NCI-H1417 treated with DMSO at 0.1 percent for 48 hours (cell line): Measurements from ENCODE around the gene GPC3.
A peak's percentile ranks its signal among the peaks of the same experiment; 100 is the strongest.
"Not testable (repeated sequence)": the region's sequence is repeated elsewhere in the genome, so short reads cannot be mapped to it uniquely, and the experiment has no call there.

ENCODE experiments used
- DNase-seq: peaks from one replicate; lab custom pipeline; 2025; lab: John Stamatoyannopoulos, UW

Gene GPC3

DNA sequence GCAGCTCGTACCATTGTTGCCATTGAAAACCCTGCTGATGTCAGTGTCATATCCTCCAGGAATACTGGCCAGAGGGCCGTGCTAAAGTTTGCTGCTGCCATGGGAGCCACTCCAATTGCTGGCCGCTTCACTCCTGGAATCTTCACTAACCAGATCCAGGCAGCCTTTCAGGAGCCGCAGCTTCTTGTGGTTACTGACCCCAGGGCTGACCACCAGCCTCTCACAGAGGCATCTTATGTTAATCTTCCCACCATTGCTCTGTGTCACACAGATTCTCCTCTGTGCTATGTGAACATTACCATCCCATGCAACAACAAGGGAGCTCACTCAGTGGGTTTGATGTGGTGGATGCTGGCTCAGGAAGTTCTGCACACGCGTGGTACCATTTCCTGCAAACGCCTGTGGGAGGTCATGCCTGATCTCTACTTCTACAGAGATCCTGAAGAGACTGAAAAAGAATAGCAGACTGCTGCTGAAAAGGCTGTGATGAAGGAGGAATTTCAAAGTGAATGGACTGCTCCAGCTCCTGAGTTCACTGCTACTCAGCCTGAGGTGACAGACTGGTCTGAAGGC, 222.3 kb downstream of the GPC3 start:
- not testable (repeated sequence) for DNase-seq

DNA sequence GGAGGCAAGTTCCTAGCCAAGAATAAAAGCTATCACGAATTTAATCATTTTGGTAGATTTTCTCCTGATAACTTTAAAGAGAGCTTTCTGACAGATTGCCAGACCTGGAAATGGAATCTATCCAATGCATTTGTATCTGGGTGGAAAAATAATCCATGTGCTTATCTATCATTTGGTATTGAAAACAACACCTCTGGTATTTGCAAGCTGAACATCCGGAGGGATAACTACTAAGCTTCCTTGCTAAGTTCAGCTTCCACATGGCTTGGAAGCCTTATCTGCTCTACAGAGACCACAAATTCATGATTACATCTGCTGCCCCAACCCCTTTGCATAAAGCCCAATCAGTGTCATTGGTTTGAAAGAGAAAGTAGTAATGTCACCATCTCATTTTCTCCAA, 230.7 kb downstream of the GPC3 start:
- DNase-seq: no peak

DNA sequence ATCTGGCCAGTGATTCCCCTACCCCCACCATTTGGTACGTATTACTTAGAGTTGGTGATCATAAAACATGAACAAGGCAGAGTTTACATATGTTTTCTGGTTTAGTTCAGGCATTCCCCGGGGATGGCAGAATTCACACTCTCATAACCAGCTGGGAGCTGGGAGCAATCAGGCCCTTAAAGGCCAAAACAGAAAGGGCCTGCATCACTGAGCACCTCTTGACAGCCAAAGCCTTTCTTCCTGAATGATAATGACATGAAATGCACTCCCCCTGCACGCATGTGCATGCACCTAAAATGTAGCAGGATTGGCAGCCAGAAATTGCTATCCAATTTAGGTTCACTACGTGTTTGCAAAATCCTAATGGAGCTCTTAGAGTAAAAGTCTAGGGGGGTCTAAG, 235.4 kb downstream of the GPC3 start:
- no peak for DNase-seq

DNA sequence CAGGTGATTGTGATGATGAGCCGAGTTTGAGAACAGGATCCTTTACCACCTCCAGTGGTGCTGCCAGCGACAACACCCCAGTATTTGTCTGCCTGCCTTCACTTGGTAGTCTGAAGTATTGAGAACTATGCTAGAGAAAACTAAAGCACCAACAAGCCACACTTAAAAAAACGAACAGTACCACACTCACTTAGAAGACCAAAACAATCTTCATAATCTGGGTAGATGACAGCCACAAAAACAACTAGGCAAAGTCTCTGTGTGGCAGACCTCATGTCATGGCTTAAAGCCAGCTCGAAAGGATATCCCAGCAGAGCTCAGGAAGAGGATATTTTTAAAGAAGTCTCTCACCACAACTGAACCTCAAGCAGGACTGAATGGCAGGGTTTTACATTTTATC, 236.0 kb downstream of the GPC3 start:
- no peak for DNase-seq

GRCh38 chrX:133747196-133747595, 238.2 kb downstream of the GPC3 start:
- DNase-seq: no peak

DNA sequence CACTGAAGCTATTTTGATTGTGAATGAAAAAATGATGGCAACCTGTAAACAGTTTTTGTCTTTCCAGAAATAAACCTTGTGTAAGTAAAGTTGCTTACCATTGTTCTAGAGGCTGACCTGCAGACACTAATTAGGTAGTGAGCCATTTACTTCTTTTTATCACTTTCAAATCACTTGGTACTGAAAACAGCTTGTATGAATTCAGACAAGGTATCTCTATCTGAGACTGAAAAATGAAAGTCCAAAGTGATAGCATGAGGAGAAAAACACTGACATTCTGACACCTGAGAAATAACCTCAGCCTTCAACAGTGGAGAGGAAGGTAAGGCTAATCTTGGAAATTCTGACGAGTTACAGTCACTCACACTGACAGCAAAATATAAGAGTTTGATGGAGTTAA, 238.8 kb downstream of the GPC3 start:
- DNase-seq: no peak

DNA sequence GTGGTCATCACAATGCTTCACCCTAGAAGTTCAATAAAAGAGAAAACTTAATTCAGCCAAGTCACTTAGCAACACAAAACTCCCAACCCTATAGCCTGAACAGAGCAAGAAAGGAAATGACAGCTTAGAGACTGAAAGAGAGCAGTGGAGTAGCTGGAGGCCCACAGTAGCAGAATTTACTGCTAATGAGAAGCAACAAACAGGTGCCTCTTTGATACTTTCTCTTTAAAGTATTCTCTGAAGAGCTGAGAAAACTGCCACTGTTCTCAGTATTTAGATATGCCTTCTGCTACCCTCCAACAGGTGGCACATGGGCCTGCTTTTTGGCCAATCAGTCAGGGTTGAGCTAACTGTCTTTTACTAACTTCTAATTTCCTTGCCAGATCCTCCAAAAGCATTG, 240.0 kb downstream of the GPC3 start:
- DNase-seq: no peak

DNA sequence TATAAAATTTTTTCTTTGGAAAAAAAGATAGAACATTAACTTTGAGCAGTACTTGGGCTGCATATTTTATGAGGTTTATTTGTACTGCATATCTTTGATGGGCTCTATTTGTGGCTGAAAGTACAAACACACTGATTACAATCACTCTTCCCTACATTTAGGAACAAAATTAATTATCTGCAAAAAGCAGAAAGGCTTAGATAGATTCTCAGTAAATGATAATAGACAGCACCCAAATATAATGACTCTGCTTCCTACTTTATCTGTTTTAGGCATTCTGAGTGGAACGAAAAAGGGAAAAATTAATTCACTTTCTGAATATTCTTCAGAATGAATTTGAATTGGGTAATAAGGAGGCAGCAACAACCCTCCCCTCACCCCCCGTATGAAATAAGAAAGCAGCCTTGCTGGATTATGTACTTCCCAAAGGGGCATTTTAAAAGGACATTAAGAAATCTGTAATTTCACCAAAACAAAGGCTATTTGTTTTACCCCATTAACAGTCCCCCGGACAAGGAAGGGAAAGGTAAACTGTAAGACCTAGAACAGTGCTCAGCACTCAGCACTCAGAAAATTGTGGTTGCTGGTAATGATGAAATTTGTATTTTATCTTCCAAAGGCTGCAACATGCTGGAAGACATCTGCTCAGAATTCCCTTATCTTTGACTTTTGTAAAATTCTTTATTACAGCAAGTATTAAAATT, 242.6 kb downstream of the GPC3 start:
- no peak for DNase-seq

DNA sequence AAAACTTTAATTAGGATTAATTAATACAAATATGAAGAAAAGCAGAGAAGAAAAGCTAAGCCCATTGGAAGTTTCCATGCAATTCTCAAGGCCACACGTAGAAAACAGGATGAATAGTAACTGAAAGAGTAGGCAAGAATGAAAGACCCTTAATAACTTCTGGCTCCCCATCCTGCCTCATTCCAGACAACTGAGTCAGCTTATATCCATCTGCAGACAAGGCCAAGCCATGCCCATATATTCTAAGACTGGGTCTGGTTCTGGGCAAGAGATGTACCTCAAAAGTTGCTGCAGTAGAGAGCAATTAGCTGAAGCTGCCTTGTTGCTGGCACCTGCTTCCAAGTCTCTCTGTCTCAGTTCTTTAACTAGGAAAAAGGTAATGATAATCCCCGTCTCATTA, 244.1 kb downstream of the GPC3 start:
- DNase-seq: no peak

GRCh38 chrX:133726642-133727041, 258.8 kb downstream of the GPC3 start:
- no peak for DNase-seq

DNA sequence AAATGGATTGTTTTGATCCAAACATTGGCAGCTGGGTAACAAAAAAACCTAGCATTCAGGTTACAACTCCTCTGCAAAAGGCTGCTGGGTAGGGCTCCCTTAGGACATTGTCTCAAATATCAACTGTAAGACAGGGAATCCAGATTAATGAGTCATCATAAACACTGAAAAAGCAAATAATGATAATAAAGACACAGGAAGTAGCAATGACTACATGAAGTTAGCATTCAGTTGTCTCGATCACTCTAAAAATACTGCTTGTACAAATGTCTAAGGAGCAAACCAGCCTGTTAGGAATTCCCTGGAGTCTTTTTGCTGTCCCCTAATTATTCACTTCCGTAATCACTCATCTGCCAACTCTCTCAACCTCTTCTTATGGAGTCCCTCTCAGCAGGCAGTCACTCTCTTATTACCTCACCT, 259.2 kb downstream of the GPC3 start:
- peak; percentile 3 for DNase-seq

DNA sequence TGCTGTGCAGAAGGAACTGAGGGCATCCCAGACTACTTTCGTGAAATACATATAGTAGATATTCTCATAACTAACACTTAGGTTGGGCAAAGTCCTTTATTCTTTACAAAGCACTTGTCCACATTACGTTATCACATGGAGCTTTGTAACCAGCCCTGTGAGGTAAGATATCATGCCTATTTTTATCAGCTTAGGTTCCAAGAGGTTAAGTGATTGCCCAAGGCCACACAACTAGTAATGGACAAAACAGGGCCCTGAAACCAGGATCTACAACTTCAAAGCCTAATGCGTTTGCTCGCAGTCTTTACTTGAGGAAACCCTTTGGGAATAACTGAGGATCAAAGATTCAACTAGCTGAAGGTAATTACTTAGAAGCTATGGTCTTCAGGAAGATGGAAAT, 261.5 kb downstream of the GPC3 start:
- no peak for DNase-seq

DNA sequence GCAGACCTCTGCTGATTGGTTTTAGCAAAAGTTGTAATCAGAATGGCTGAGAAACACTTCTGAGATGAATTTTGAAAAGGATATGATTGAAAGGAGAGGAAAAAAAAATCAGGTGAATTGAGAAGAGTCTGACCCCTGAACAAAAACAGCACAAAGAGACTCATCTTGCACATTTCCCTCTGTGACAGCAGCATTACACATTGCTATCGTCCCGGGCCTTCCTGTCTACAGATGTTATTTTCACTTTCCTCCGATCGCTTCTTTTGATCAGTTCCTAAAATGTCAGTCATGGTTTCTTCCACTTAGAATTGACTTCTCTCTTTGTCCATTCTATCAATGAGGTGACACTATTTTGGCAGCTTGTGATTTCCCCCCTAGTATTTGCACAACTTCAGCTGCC, 262.6 kb downstream of the GPC3 start:
- no peak for DNase-seq

DNA sequence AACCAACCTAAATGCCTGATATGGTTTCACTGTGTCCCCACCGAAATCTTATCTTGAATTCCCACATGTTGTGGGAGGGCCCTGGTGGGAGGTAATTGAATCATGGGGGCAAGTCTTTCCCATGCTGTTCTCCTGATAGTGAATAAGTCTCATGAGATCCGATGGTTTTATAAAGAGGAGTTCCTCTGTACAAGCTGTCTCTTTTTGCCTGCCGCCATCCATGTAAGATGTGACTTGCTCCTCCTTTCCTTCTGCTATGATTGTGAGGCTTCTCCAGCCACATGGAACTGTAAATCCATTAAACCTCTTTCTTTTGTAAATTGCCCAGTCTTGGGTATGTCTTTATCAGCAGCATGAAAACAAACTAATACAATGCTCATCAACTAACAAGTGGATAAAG, 265.1 kb downstream of the GPC3 start:
- not testable (repeated sequence) for DNase-seq

DNA sequence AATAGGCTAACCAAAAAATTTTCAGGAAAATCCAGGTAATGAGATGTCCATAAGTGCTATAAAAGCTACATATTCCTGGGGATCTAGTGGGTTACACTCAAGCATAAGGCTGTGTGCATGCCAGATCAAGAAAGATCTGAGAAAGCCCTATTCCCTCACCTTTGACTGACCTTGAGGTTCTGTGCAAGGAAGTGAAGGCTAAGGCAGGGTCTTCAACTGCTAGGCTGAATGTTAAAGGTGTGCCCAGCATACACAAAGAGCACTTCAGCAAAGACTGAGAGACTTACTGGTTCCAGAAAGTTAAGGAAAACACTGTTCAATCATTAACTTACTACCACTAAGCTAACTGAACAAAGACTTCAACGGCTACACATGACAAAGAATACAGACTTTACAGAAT, 269.7 kb downstream of the GPC3 start:
- no peak for DNase-seq

DNA sequence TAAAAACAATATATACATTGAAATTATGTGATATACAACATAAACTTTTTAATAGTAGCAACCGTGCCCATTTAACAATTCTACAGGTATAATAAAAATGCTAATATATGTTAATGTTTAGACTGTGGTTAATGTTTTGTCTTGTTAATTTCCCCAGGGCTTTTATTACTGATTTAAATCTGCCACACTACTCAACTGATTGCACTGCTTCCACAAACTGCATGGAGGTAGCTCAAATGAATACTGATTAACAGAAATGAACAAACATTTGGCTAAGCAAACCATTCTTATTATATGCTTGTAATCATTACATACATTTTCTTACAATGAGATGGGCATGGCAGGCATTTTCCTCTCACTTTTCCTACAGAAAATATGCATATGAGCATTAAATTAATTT, 275.9 kb downstream of the GPC3 start:
- DNase-seq: no peak

DNA sequence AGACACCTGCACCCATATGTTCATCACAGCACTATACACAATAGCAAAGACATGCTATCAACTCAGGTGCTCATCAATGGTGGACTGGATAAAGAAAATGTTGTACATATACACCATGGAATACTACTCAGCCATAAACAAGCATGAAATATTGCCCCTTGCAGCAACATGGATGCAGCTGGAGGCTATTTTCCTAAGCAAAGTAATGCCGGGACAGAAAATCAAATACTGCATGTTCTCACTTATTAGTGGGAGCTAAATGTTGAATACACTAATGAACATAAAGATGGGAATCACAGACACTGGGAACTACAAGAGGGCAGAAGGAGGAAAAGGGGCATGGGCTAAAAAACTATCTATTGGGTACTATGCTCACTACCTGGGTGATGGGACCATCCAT, 278.5 kb downstream of the GPC3 start:
- DNase-seq: no peak

- DNase-seq: no peak
Observed at GRCh38 chrX:133702230-133702629, 283.2 kb downstream of the GPC3 start.

DNA sequence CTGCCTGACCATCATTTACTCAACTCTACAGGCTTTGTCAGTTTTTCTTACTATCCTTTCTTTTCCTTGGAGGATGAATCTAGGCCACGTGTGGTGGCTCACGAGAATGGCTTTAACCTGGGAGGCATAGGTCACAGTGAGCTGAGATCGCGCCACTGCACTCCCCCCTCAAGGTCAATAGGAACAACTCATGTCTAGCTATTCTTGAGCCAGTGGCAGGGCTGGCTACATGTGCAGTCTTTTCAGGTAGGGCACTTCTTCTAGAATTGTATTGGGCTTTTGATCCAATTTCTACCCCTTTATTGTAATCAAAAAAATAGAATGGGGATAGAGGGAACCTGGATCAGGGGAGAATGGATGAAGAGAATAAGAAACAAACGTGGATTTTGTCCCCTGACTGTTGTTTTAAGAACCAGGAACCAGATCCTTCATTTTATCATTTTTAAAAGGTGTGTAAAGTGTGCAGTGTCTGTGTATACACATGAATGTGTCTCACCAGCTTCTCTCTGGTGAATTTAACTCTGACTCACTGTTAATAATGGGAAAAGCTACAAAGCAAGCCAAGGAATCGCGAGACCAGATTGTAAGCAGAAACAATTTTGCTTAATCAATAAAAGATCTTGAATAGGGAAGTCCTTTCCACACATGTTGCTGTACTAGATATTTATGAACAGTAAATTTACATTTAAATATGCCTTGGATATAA, 286.2 kb downstream of the GPC3 start:
- no peak for DNase-seq

DNA sequence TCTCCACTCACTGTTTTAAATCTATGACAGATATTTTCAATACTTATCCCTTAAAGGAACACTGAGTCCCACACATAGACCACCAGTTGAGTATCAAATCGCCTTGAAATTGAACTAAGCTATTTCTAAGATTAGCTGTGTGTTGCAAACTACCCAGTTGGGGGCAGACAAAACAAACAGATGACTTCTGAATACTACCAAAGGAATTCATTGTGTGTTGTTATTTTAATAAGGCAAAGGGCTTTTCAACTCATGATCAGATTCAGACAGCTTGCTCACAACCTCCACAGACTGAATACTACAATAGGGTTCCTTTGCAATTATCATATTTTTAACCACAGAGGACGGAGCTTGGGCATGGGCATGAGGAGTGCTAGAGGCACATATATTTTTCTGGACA, 287.1 kb downstream of the GPC3 start:
- DNase-seq: no peak

DNA sequence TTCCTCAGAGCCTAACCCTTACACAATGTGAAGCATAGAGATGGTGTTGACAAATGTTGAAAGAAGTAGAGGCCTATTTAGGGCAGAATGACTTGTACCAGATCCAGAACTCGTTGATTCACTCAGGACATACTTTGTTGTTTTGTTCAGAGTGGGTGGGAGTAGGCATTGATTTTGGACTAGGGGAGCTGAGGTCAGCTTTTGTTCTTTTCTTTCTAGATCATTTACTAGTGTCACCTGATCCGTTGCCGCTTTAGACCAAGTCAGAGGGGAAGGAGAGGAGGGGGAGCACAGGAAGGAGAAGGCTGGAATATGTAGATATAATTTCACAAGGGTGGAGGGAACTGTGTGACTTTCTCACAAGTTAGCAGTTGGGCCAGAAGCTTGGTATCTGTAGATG, 287.7 kb downstream of the GPC3 start:
- DNase-seq: no peak

DNA sequence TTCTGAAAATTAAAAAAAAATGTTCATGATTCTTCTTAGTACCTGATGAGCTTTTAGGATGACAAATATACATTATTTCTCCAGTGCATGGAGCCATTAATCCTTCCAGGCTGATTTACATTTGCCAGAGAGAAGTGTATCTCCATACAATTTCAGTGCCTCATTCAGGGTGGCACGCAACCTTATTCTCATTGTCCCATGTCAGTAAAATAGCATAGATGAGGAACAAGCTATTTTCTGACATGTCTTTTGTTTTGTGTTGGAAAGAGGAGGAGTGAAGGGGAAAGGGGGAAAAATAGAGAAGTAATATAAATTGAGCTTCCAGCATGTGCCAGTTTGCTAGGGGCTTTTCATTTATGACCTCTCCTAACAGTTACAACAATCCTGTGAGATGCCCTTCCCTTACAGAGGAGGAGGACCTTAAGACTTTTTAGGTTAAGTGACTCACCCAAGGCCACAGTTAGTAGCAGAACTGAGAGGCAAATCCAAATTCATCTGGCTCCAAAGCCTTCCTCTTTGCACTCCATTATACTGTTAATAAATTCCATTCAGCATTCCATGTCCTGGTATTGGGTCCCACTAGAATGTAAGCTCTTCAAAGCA, 295.3 kb downstream of the GPC3 start:
- no peak for DNase-seq

- DNase-seq: no peak
Observed at GRCh38 chrX:133685822-133686221, 299.6 kb downstream of the GPC3 start.
